SW480 (cell line): ENCODE data around the gene LY9.
"Not testable (repeated sequence)": the region's sequence is repeated elsewhere in the genome, so short reads cannot be mapped to it uniquely, and the experiment has no call there.

Source experiments
- DNase-seq: peaks from one replicate; pipeline ENCODE4 v3.0.0-alpha.2; 2016; ENCODE audit warnings: low spot score

Gene LY9

DNA sequence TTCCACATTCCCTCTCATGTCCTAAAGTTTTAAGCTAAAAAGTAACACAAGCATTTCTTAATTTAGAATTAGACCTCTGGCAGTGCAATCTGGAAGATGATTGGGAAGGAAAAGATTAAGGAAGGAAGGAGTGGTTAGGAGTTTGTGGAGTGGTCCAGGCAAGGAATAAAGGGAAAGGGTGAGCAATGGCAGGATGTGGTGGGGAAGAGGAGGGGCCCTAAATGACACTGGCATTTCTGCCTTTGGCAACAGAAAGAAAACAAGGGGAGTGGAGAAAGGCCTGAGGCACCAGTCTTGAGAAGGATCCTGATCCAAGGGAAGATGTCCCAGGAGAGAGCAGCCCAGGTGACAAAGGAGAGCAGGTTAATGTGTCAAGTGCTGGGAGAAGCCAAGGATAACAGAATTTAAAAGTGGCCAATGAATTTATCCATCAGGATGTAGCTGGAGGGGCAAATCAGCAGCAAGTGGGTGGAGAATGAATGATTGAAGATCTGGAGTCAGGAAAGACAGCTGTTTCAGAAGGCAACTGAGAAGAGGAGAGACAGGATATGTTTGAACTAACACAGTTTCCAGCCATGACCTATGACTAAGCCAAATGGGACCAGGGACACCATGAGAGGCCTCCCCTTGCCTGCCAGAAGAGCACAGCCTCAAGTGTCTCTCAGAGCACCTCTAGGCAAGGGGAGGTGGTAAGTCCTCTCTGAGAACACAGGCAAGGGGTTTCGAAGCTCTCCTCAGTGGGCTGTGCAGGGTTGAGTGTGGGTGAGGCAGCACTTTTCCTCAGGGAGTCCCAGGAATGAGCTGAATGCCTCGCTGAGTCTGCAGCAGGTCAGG, 20.9 kb upstream of the LY9 start:
- DNase-seq = no peak

- no peak for DNase-seq
Measured at GRCh38 chr1:160776178-160776577, 19.8 kb upstream of the LY9 start.

GRCh38 chr1:160777486-160778089, 18.4 kb upstream of the LY9 start:
- peak; percentile 16 for DNase-seq

- no peak for DNase-seq
Measured at GRCh38 chr1:160778976-160779375, 17.0 kb upstream of the LY9 start.

GRCh38 chr1:160779626-160780397, 16.2 kb upstream of the LY9 start:
- peak; percentile 17 for DNase-seq

- no peak for DNase-seq
Measured at GRCh38 chr1:160780398-160780755, 15.6 kb upstream of the LY9 start.

- no peak for DNase-seq
Measured at GRCh38 chr1:160781186-160781766, 14.7 kb upstream of the LY9 start.

DNA sequence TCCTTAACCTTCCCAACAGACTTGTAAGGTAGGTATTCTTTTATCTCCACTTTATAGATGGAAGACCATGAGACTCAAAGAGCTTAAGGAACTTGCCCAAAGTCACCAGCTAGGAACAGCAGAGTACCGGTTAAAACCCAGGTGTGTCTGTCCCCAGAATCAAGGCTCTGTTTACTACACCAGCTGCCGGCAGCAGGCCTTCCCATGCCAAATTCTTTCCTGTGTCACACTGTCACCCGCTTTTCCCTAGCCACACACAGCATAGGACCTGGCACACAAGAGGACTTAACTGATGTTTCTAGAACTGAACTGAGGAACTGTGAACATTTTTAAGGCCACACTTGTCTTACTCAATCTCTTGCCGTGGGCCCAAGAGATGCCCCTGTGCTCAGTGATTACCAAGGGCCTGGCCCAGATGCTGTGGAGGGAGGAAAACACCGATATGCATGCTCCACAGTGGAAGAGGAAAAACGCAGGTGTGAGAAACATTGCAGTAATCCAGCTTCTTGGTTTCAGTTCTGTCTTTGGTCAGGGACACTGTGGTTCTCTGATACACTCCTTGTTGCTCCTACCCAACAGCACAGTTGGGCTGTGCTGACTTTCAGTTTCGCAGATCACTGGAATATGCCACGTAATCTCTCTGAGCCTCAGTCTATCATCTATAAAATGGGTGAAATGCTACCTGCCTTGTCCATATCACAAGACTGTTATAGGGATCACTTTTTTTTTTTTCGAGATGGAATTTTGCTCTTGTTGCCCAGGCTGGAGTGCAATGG, 13.9 kb upstream of the LY9 start:
- no peak for DNase-seq

DNA sequence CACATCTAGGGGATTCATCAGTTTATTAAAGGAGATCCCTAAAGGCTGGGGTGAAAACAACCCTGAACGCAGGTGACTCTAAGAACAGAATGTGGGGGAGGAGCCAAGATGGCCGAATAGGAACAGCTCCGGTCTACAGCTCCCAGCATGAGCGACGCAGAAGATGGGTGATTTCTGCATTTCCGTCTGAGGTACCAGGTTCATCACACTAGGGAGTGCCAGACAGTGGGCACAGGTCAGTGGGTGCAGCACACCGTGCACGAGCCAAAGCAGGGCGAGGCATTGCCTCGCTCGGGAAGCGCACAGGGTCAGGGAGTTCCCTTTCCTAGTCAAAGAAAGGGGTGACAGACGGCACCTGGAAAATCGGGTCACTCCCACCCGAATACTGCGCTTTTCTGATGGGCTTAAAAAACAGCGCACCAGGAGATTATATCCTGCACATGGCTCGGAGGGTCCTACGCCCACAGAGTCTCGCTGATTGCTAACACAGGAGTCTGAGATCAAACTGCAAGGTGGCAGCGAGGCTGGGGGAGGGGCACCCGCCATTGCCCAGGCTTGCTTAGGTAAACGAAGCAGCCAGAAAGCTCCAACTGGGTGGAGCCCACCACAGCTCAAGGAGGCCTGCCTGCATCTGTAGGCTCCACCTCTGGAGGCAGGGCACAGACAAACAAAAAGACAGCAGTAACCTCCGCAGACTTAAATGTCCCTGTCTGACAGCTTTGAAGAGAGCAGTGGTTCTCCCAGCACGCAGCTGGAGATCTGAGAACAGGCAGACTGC, 12.8 kb upstream of the LY9 start:
- DNase-seq = not testable (repeated sequence)

DNA sequence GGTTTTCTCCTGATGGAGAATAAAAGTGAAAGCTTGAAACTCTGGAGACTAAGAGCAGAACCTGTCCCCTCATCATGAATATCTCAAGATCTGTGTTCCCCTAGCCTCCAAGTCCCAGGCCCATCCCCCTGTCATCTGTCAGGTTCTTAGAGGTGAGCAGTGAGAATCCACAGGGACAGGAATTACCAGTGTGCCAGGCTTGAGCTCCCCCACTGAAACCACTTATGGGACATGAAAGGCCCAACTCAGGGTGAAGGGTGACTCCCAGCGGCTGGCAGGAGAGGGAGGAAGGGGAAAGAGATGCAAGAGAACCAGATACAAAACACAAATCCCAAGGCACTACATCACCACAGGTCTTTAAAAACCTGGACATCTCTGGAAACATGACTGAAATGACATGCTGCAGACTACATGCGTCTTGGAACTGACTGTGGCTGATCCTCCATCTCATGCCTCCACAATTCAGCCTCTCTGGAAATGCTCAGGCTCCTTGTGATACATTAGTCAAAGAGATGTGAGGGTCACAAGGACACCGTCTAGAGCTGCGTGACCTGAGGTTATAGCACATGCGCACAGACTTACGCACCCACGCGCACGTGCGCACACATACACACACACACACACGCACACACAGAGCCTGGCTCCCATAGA, 6.8 kb upstream of the LY9 start:
- DNase-seq = no peak

GRCh38 chr1:160789702-160790611, 6.0 kb upstream of the LY9 start:
- no peak for DNase-seq

DNA sequence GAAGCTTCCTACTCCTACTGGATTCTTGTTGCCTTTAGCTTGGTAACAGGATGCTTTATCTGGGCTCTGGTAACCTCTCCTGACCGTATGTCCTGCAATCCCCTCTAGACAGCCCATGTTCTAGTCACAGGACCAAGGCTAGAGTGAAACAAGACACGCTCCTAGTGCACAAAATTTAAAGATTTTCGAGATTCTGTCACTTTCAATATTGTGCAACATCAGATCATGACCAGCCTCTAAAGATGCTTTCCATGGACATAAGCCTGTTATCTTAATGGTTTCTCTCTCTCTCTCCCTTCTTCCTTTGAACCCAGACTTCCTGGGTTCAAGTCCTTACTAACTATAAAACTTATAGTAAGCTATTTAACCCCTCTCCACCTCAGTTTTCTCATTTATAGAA, 1.6 kb upstream of the LY9 start:
- no peak for DNase-seq

DNA sequence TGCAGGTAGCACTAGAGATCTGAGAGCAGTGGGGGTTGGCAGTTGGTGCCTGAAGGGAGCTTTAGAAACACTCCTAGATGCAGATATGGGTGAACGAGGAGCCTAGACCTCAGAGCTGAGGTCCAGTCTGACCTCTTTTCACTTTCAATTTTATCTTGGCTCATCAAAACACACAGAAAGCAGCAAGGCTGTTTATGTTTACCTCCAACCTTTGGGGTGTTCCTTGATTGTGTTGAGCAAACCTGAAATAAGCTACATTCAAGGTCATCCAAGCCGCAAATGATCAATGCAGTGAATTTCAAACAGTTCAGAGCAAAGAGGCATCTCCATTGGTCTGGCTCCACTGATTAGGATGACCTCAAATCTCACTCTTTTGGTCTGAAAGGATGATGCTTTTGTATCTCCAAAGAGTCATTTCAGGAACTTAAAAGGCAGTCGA, 1.3 kb downstream of the LY9 start:
- no peak for DNase-seq

DNA sequence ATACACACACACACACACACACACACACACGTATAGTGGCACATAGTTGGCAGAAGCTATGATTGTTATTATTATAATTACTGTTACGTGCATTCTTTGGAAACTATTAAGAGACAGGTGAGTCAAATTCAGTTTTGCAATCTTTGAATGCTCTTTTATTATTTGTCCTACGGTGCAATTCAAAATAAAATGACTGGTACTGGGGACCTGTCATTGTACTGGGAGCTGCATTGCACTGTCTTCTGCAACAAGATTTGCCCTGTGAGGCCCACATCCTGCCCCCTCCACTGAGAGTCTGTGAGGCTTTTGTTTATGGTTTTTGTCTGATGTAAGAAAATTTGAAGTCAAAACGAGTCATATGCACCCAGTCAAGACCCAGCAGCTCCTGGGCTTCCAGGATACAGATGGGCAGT, 1.9 kb downstream of the LY9 start:
- DNase-seq = no peak

DNA sequence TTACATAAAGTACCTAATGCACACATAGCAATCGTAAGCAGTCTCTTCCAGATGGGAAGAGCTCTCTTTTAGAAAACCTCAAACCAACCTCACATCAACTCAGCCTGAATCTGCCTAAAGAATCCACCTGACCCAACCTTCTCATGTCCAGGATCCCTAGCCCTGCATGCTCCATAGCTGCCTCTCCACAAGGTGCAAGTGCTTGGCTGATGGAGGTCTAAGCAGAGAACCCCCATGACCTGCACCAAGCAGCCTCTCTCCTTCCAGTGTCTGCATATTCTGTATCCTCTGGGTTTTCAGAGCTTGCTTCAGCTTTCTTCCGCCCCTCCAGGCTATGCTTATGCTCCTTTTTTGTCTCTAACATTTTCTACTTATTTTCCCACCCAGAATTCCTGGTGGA, 2.5 kb downstream of the LY9 start:
- no peak for DNase-seq

DNA sequence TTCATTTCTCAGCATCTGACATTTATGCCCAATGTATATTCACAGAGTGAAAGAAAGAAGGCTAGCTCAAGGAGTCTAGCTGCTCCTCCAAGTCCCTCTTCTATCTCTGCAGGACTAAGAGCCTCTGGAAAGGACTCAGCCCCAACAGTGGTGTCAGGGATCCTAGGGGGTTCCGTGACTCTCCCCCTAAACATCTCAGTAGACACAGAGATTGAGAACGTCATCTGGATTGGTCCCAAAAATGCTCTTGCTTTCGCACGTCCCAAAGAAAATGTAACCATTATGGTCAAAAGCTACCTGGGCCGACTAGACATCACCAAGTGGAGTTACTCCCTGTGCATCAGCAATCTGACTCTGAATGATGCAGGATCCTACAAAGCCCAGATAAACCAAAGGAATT, 3.7 kb downstream of the LY9 start:
- DNase-seq = no peak

DNA sequence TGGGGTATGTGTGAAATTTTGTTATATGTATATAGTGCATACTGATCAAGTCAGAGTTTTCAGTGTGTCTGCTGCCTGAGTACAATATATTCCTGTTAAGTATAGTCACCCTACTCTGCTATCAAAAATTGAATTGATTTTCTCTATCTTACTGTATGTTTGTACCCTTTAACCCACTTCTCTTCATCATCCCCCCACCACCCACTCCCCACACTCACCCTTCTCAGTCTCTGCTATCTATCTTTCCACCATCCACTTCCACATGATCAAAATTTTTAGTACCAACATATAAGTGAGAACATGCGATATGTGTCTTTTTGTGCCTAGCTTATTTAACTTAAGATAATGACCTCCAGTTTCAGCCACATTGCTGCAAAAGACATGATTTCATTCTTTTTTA, 4.2 kb downstream of the LY9 start:
- DNase-seq = no peak

DNA sequence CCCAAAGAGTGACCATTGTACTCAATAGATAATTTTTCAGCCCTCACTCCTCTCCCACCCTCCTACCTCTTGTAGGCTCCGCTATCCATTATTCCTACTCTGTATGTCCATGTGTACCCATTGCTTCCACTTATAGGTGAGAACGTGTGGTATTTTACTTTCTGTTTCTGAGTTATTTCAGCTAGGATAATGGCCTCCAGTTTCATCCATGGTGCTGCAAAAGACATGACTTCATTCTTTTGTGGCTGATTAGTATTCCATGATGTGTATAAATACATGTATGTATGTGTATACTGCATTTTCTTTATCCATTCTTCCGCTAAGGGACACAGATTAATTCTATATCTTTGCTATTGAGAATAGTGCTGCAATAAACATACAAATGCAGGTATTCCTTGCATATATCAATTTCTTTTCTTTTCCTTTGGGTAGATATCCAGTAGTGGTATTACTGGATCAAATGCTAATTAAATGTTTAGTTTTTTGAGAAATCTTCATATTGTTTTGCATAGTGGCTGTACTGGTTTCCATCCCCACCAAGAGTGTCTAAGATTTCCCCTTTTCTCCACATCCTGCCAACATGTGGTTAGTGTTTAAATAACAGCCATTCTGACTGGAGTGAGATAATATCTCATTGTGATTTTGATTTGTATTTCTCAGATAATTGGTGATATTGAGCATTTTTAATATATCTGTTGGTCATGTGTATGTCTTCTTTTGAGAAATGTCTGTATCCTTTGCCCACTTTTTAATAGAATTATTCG, 4.9 kb downstream of the LY9 start:
- DNase-seq = no peak
